Measurements from ENCODE around the gene TMEM250. TPM values are rescaled to one million over a fixed set of nuclear protein-coding genes. Genes with fewer than 3 reads are reported as not detected.

Gene TMEM250
- total and polyA plus RNA-seq, 8 donors = 10.7 to 42.1 (median 16.4) TPM

- Histone ChIP-seq H3K4me3 (no peak overlapping the region), H3K27me3 (peaks cover 9 to 67% of the 10 kb centered on the region in 2 donors), H3K36me3 (no peaks in the 10 kb centered on the region), H3K9me3 (peaks cover 0 to 8% of the 10 kb centered on the region in 2 donors), H3K4me1 (no peaks in the 10 kb centered on the region), H3K27ac (no peak overlapping the region)
- DNase-seq (peak in 1 of 4 donors; percentile 61), ATAC-seq (no peak)
- no peak for TF ChIP-seq CTCF (IDR thresholded peaks at IDR 0.05)
- intact Hi-C loops (cut with DNase I) = no loop called here
Measured at GRCh38 chr9:136159851-136160250, 41.2 kb upstream of the TMEM250 start.

GRCh38 chr9:136157477-136158265 lies 39.0 kb upstream of the TMEM250 start:
- Histone ChIP-seq H3K36me3 (no peaks in the 10 kb centered on the region), H3K4me1 (no peaks in the 10 kb centered on the region), H3K9me3 (no peaks in the 10 kb centered on the region), H3K27me3 (peaks cover 9 to 71% of the 10 kb centered on the region in 2 donors), H3K27ac (no peak overlapping the region), H3K4me3 (no peak overlapping the region)
- TF ChIP-seq CTCF (IDR thresholded peaks at IDR 0.05) = no peak
- intact Hi-C loops (cut with DNase I) = no loop called here
- DNase-seq (peak in 1 of 4 donors; percentile 64), ATAC-seq (no peak)

GRCh38 chr9:136156209-136157120 lies 37.8 kb upstream of the TMEM250 start:
- no peaks in the 10 kb centered on the region for H3K9me3 ChIP-seq
- H3K4me3 ChIP-seq = no peak overlapping the region
- no peak for ATAC-seq
- no peaks in the 10 kb centered on the region for H3K4me1 ChIP-seq
- TF ChIP-seq CTCF (IDR thresholded peaks at IDR 0.05) = no peak
- H3K36me3 ChIP-seq = no peaks in the 10 kb centered on the region
- intact Hi-C loops (cut with DNase I) = no loop called here
- peak in 1 of 4 donors; percentile 66 for DNase-seq
- H3K27ac ChIP-seq = no peak overlapping the region
- H3K27me3 ChIP-seq = peaks cover 9 to 62% of the 10 kb centered on the region in 2 donors

GRCh38 chr9:136155576-136155975 lies 36.9 kb upstream of the TMEM250 start:
- Histone ChIP-seq H3K36me3 (no peaks in the 10 kb centered on the region), H3K27me3 (peaks cover 9 to 61% of the 10 kb centered on the region in 2 donors), H3K4me3 (no peak overlapping the region), H3K9me3 (no peaks in the 10 kb centered on the region), H3K27ac (no peak overlapping the region), H3K4me1 (no peaks in the 10 kb centered on the region)
- ATAC-seq (no peak), DNase-seq (peak in 1 of 4 donors; percentile 52)
- intact Hi-C loops (cut with DNase I) = no loop called here
- no peak for TF ChIP-seq CTCF (IDR thresholded peaks at IDR 0.05)

- intact Hi-C loops (cut with DNase I) = no loop called here
- DNase-seq = no peak
- TF ChIP-seq CTCF (IDR thresholded peaks at IDR 0.05) = no peak
- Histone ChIP-seq H3K9me3 (no peaks in the 10 kb centered on the region), H3K27me3 (peaks cover 9 to 55% of the 10 kb centered on the region in 2 donors), H3K27ac (no peak overlapping the region), H3K4me3 (no peak overlapping the region), H3K4me1 (no peaks in the 10 kb centered on the region), H3K36me3 (no peaks in the 10 kb centered on the region)
- no peak for ATAC-seq
Measured at GRCh38 chr9:136154943-136155342, 36.3 kb upstream of the TMEM250 start.

All from left lung (tissue), 10 donors.